Bone marrow (tissue), 2 donors: ENCODE results near the gene SYF2.
"Not testable (repeated sequence)": the region's sequence is repeated elsewhere in the genome, so short reads cannot be mapped to it uniquely, and the experiment has no call there.

Source experiments
- DNase-seq, 2 donors: peaks; one replicate each; lab custom pipeline; 2025; lab: John Stamatoyannopoulos, UW

The SYF2 gene

DNA sequence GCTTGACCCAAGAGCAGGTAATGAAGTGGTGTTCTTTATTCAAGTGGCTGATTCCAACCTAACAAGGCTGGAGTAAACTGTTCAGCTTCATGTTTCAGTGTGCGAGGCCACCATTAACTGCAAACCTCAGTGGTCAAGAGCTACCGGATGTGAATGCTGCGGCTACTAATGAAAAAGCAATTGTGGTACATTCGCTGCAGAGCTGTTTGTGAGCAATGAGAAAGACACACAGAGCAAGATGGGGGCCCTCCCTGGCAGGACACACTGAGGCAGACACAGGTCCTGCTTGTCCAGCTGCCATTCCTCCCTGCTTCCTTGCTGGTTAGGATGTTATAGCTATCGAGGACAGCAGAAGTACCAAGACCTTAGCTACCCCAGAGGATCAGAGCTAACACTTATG lies 26.1 kb downstream of the SYF2 start:
- DNase-seq, result no peak

DNA sequence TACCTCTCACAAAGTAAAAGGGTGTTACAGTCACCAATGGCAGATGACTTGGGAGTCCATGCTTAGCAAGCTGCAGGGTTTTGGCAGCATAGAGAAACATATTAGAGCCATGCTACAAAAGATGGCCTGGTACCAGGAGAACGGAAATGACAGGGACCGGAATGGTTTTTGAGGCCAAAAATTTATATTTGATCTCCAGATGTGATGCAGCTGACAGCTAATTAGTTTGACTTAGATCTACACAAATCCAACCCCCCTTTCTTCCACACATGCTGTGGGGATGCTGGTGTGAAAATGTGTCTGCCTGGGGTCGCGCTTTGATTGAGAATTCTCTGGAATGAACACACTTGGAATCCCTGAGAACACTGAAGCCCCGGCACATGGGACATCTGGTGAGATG lies 26.5 kb downstream of the SYF2 start:
- DNase-seq, result no peak

- DNase-seq, result peak in 1 of 2 donors; percentile 23
These were observed 27.4 kb downstream of the SYF2 start for GRCh38 chr1:25204797-25205480.

DNA sequence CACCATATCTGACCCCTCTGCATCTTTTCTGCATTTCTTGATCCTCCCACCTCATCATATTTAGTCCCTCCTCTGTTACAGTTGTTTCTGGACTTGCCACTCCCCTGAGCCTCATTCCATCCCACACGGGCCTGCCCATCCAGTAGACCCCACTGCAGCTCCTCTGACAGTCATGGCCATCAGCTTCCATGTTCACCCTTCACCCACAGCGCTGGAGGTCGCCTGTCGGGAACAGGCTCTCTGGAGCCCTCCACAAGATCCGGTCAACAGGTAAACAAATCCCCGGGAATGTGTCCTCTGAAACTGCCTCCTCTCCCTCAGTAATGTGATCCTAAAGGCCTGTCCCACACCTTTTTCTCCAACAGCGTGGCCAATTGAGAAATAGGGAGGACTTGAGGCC lies 31.3 kb downstream of the SYF2 start:
- DNase-seq, result no peak

- DNase-seq, result no peak
These were observed 32.3 kb downstream of the SYF2 start for GRCh38 chr1:25199819-25200620.

DNA sequence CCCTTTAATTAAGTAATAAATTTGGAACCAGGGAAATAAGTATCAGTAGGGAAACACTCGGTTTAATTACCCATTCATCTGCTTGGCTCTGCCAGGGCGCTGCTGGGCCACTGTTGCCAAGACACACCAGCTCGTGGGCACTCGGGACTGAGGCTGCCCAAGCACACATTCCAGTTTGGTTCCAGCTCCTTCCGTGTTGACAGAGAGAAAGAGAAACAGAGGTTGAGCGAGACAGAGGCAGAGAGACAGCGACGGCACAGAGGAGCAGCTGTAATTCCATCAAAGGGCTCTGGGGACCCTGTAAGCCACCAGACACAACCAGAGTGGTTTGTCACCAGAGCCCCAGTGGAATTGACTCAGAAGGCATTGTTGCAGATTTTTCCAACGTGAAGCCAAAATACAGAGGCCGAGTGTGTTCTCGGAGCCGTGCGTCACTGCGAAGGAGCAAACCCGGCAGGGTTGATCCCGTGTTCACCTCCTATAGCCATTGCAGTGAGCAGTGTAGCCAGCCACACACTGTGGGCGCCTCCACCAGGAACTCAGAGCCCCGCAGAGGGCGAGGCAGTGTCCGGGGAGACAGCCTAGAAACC lies 33.5 kb downstream of the SYF2 start:
- no peak for DNase-seq

GRCh38 chr1:25197982-25198662 lies 34.2 kb downstream of the SYF2 start:
- DNase-seq, result peak in 1 of 2 donors; percentile 39

GRCh38 chr1:25197235-25197975 lies 34.9 kb downstream of the SYF2 start:
- no peak for DNase-seq

GRCh38 chr1:25196830-25197229 lies 35.5 kb downstream of the SYF2 start:
- DNase-seq, result no peak

- no peak for DNase-seq
These were observed 36.5 kb downstream of the SYF2 start for GRCh38 chr1:25195835-25196234.

GRCh38 chr1:25194572-25195020 lies 37.7 kb downstream of the SYF2 start:
- no peak for DNase-seq

DNA sequence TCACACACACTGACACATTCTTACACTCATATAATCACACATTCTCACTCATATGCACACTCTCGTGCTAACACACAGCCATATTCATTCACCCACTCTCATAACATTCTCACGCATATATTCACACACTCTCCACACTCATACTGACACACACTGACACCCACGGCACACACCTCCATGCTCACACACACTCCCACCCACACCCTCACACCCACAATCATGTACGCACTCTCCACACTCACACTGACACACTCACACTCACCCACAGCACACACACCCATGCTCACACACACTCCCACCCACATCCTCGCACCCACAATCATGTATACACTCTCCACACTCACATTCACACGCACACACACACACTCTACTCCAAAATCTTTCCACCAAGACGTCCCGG lies 38.2 kb downstream of the SYF2 start:
- no peak for DNase-seq

DNA sequence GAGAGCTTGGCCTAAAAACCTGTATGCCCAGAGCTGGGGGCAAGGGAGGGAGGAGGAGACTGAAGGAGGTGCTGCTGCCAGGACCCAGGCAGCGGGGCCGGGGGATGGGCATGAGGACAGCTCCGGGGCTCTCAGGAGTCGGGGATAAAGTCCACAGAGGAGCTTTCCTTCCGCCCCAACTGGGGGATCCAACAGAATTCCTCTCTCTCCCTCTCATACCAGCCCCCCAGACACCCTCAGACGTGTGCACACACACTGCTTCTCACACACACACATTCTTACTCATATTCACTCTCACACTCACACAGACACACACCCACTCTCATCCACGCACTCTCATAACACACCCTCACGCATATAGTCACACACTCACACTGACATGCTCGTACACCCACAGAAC lies 39.1 kb downstream of the SYF2 start:
- DNase-seq, result no peak

- DNase-seq, result no peak
These were observed 40.1 kb downstream of the SYF2 start for GRCh38 chr1:25192154-25192553.

DNA sequence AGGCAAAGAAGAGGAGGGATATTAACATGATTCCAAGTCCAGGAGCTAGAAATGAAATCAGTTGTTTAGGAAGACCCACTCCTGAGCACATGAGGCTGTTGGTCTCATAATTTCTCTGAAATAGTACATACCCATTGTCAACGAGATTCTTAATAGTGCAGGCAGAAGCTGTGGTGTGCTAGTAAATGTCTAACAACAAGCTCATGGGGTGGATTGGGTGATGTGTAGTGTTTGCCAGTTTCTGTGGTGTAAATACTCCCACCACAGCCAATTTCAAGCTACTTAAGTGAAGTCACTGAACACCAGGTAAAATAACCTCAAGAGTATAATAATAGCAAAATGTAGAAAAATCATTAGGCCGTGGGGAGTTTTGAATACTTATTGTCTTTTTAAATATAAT lies 42.0 kb downstream of the SYF2 start:
- no peak for DNase-seq

DNA sequence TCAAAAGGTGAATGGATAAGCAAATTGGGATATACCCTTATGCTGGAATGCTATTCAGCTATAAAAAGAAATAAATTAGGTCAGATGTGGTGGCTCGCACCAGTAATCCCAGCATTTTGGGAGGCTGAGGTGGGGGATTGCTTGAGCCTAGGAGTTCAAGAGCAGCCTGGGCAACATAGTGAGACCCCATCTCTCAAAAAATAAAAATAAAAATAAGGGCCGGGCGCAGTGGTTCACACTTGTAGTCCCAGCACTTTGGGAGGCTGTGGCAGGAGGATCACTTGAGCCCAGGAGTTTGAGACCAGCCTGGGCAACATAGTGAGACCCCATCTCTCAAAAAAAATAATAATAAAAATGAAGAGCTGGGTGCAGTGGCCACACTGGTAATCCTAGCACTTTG lies 44.4 kb downstream of the SYF2 start:
- DNase-seq, result not testable (repeated sequence)

GRCh38 chr1:25187077-25187476 lies 45.2 kb downstream of the SYF2 start:
- no peak for DNase-seq

DNA sequence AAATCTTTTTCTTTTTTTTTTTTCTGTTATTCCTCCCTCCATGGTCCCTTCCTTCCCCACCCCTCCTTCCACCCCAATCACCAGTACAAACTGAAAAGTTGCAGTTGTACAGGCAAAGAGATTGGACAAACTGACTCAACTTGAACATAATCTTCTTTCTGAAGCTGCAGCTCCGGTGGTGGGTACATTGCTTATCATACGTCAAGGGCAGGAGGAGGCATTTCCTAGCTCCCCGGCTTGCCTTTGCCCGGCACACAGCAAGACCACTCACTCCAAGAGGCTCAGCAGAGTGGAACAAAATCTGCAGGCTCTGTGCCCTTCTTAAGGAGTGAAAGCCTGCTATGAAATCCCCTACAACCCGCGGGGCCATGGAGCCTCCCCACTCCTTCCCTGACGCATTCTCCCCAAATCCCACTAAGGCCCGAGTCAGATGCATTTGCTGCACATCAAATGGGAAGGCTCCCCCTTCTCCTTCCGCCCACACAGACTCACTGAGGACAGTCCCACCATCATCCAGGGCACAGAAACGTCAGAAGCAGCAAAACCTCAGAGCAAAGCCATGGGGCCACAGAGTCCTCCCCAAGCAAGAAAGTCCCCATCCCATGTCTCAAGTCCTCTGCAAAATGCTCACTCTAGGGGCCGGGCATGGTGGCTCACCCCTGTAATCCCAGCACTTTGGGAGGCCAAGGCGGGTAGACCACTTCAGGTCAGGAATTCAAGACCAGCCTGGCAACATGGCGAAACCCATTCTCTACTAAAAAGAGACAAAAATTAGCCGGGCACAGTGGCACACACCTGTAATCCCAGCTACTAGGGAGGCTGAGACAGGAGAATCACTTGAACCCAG lies 45.9 kb downstream of the SYF2 start:
- DNase-seq, result no peak

DNA sequence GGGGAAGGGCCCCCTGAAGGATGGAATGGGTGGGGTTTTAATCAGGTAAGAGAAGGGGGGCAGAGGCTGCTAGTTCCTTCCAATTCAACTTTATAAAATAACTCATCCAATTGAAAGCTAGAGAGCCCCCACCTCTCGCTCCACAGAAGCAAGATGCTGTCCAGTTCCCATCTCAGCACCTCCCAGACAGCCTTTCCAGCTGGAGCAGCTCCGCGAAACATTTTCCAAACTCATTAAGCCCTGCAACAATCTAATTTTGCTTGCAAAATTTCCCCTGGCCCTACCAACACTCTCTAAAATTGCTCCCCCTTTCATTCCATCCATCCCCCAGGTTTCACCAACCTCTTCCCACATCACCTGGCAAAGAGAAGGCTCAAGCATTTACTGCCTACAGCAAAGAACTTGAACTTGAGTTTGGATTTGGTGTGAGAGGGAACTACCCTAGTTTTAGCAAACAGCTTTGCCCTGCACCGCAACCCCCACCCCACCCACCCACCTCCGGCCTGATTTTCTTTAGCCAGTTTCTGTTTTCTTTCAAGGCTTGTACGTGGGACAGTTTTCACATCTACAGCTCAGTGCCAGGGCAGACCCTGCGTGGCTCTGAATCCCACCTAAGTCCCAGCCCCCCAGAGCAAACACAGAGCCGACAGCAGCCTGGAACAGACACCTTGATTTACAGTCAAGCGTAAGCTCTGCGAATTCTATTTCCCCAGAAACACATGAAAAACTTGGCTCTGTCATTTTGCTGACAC lies 46.7 kb downstream of the SYF2 start:
- no peak for DNase-seq
